RPMI8226 (cell line): ENCODE measurements around the gene GLO1.
A peak's percentile ranks its signal among the peaks of the same experiment; 100 is the strongest.

ENCODE experiments used
- DNase-seq: peaks from one replicate; pipeline ENCODE4 v3.0.0-alpha.2; 2015

The GLO1 gene

DNA sequence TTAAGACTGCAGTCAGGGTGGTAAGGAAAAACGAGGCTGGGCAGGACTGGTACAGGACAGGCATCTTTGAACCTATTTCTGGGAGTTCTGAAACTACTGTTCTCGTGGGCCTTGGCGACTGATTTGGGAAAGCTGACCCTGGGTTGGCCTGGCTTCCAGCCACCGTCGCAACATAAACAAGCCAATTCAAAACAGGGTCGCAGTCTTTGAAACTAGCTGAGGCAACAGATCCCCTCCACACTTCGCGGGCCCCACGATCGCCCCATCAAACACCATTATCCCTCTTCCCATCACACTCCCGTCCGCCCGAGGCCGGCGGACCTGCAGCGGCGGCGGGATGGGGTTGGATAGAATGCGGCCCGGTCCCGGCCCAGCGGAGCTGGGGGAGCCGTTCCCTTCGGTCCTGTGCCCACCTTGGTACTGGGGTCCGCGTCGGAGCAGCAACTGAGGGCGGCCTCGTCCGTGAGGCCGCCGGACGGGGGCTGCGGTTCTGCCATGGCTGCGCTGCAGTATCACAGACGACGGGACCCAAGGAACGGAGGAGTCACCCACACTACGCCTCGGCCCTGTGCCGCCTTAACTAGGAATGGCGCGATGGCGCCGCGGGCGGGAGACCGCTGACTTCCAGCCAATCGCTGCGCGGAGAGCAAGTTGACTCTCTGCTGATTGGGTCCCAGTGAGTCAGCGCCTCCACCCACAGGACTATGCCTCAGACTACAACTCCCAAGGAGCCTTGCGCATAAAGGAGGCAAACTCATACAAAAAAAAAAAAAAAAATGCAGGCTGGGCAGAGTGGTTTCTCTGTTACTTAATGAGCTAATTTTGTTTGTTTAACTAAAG, at the start of gene GLO1:
Gene GLO1, minus strand, starts transcription at position 588 of the 840 bp plus-strand sequence. Its CDS starts 91 bp downstream, at position 497.
- peak; percentile 98 for DNase-seq

DNA sequence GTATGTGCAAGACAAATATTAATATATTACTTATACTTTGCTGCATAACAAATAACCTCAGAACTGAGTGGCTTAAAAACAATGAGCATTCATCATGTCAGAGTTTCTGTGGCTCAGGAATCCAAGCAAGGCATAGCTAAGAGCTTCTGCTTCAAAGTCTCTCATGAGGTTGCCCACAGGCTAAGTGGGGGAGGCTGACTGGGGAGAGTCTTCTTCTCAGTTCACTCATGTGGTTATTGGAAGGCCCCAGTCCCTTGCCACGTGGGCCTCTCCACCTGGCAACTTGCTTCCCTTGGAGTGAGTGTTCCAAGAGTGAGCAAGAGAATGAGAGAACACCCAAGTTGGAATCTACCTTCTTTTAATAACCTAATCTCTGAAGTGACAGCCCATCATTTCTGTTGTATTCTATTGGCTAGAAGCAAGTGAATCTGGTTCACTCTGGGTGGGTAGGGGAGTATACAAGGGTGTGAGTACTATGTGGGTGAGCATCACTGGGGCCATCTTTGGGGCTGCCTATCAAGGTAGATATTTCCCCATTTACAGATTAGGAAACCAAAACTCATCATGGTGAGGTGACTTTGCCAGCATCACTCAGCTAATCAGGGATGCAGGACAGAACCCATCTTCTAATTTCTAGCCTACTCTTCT, 48.1 kb upstream of the GLO1 start:
- DNase-seq, result no peak

GRCh38 chr6:38749473-38749872, 46.5 kb upstream of the GLO1 start:
- no peak for DNase-seq

DNA sequence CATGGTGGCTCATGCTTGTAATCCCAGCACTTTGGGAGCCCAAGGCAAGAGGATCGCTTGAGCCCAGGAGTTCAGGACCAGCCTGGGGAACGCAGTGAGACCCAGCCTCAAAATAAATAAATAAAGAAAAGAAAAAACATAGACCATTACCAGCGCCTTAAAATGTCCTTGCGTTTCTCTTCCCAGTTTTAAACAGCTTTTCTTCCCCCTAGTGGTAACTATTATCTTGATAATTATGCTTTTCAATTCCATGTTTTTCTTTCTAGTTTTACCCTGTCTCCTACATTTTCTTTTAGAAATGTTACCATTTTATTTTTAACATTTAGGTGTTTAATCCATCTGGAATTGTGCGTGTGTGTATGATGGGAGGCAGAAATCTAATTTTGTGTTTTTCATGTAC, 36.6 kb upstream of the GLO1 start:
- DNase-seq, result no peak

DNA sequence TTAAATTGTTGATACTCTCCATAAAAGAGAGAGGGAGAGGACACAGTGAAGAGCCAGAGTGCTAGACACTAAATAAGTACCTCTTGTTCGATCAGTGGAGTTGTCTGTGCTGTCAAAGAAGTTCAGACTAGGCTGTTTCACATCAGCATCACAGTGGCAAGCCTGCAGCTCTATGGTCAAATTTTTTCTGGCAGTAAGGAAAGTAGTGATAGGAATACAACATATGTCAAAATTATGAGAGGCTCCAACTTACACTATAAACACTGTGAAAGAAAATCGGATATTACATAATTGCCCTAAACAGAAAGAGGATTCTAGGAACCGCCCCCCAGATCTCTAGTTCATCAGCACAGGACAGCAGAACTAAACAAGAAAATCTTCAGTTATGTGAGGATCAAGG, 35.3 kb upstream of the GLO1 start:
- no peak for DNase-seq

DNA sequence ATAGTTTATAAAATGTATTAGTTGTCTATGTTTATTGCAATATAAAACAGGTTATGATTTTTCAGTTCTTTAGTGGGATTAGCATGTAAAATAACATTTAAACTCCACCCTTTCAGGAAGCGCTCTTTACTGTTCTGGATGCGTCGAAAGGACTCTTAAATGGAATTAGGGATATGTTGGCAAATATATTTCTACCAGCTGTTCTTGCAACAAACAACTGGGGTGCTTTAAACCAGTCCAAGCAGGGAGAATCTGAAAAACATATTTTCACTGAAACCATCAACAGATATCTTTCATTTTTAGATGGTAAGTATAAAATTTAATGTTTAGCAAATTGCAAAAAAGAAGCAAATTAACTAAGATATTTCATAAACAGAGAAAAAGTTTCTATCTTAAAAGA, 34.0 kb upstream of the GLO1 start:
- DNase-seq, result no peak

GRCh38 chr6:38730140-38730862, 27.4 kb upstream of the GLO1 start:
- no peak for DNase-seq

GRCh38 chr6:38728203-38728602, 25.3 kb upstream of the GLO1 start:
- no peak for DNase-seq

- no peak for DNase-seq
These were observed 22.7 kb upstream of the GLO1 start for GRCh38 chr6:38725414-38726183.

GRCh38 chr6:38724343-38724742, 21.4 kb upstream of the GLO1 start:
- no peak for DNase-seq

GRCh38 chr6:38723783-38724182, 20.8 kb upstream of the GLO1 start:
- no peak for DNase-seq

GRCh38 chr6:38722727-38723334, 19.9 kb upstream of the GLO1 start:
- DNase-seq, result no peak

DNA sequence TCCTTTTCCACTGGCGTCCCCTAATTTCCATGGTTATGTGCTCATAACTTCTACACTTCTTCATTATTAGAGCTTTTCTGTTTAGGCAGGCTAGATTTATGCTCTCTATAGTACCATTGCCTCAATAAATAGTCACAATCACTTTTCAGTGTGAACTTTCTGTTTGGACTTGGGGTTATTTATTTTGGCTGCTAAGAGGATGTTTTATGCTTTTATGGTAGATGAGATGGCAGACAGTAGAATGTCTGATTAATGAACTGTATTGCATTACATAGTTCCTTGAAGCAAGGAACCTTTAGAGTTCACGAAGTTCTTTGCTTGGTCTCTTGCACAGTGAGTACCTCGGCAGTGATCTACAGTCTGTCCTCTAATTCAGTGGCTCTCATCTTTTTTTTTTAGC, 19.1 kb upstream of the GLO1 start:
- DNase-seq, result no peak

- no peak for DNase-seq
These were observed 17.4 kb upstream of the GLO1 start for GRCh38 chr6:38720295-38720694.

DNA sequence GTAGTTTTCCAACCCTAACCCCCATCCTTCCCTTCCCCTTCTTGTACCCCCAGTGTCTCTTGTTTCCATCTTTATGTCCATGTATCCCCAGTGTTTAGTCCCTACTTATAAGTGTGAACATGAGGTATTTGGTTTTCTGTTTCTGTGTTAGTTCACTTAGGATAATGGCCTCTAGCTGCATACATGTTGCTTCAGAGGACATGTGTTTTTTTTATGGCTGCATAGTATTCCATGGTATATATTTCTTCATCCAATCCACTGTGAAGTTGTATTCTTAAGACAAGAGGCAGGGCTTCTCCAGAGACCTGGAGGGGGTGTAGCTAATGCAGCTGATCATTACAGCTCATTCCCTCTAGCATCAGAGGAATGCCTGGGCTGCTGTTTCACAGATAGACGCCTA, 16.4 kb upstream of the GLO1 start:
- no peak for DNase-seq

- DNase-seq, result no peak
These were observed 13.9 kb upstream of the GLO1 start for GRCh38 chr6:38716825-38717224.

DNA sequence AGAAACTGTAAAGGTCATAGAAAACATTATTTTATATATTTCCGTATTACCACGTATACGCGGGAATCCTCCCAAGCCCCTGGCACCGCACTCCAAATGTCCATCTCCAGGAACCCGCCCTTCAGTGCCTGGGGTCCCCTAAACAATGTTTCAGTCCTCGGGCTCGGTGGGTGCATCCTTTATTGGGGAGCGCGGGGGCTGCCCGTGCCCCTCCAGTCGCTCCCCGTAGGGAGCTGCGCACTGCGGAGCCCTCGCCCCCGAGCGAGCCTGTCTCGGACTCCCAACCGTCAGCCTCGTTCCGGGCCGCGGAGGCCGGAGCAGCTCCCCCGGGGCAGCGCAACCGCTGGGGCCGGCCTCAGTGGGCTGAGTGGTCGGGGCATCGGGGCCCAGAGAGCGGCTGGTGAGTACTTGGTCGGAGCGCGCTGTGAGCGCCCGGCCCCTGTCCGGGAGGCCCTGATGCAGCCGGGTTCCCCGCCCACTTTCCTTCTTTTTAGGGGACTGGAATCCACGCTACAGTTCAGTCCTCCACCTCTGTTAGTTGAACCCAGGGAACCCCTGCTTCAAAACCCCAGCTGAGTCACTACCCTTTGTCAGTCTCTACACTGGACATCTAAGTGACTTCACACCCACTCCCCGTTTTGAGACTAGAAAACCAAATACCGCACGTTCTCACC, 12.2 kb upstream of the GLO1 start, which contains the start of gene DNAH8:
Gene DNAH8, plus strand, starts transcription at position 296 of the 674 bp plus-strand sequence. CDS start 7,499 bp downstream, outside the sequence.
- no peak for DNase-seq

- DNase-seq, result no peak
These were observed 11.5 kb upstream of the GLO1 start for GRCh38 chr6:38714239-38715015.

DNA sequence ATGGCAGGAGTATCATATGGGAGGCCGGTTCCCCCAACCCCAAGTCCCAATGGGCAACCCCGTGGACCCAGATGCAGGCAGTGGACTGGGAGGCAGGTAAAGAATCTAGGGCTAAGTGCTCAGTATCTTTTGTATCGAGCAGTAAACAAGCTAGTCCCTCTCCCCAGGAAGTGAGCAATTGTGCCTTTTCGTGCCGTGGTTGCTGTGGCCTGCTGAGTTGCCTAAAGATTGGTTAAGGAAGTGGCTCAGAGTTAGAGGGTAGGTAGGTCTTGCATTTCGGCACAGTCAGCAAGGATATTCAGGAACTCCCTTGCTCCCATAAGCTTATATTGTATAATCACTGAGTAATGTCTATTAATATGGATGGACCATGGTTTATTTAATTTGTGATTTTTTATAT, 10.9 kb upstream of the GLO1 start:
- DNase-seq, result peak; percentile 15

DNA sequence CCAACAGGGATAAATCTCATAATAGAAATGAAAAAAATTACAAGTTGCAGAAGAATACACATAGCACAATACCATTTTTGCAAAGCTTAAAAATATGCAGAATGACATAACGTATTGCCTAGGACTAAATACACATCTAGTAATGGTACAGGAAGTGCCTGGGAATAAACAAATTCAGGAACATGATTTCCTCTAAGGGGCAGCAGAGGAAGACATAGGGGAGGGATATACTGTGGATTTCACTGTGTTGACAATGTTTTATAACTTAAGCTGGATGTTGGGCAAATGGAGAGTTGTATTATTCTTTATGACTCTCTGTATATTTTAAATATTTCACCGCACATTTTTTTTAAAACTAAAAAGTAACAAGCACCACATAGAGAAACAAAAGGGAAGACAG, 5.6 kb upstream of the GLO1 start:
- DNase-seq, result no peak

GRCh38 chr6:38705924-38706323, 3.0 kb upstream of the GLO1 start:
- no peak for DNase-seq
